ENCODE results near the gene VASH2.

The VASH2 gene

DNA sequence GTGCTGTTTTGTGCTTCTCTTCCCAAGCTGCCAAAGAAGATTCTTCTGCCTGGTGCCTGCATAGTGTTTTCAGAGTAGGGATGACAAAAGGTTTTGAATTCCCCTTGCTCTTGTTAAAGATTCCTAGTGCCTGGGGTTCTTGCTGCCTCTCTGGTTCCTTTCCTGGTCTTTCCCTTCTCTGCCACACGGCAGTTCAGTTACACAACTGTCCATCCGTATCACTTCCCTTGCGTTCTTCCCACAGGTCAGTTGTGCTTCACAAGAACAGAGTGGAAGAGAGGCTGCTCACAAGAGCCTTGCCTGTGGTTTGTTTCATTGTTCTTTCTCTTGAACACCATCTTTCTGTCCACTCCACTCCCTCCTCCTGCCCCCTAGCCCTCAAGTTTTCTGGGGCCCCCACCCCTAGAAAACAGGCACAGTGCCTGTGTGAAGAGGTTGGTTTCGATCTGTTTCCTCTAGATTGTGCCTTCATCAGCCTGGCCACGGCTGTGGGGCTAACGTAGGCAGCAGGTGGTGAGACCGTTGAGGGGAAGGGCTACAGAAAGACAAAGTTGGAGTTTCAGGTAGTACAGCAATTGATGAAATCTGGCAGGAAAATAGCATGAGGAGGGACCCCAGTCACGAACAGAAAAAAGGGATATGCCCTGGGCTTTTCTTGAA, 5.8 kb downstream of the VASH2 start:
- no peak overlapping the region for H3K4me3 ChIP-seq (replicated peaks in 1 of 2; ENCODE audit: low read depth in 2 of 2, low read length in 2 of 2)
- TF ChIP-seq, protein P1, sequence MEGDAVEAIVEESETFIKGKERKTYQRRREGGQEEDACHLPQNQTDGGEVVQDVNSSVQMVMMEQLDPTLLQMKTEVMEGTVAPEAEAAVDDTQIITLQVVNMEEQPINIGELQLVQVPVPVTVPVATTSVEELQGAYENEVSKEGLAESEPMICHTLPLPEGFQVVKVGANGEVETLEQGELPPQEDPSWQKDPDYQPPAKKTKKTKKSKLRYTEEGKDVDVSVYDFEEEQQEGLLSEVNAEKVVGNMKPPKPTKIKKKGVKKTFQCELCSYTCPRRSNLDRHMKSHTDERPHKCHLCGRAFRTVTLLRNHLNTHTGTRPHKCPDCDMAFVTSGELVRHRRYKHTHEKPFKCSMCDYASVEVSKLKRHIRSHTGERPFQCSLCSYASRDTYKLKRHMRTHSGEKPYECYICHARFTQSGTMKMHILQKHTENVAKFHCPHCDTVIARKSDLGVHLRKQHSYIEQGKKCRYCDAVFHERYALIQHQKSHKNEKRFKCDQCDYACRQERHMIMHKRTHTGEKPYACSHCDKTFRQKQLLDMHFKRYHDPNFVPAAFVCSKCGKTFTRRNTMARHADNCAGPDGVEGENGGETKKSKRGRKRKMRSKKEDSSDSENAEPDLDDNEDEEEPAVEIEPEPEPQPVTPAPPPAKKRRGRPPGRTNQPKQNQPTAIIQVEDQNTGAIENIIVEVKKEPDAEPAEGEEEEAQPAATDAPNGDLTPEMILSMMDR (IDR thresholded peaks at IDR 0.05; ENCODE audit: low read depth, low read length) = no peak
- no peak for DNase-seq (ENCODE audit: low read depth in 2 of 2)

DNA sequence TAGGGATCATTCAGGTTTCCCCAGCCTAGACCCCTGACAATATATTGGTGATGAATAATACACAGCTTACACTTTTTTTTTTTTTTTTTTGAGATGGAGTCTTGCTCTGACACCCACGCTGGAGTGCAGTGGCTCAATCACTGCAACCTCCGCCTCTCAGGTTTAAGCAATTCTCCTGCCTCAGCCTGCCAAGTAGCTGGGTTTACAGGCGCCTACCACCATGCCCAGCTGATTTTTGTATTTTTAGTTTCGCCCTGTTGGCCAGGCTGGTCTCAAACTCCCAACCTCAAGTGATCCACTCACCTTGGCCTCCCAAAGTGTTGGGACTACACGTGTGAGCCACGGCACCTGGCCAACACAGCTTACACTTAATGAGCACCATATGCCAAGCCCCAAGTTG, 7.2 kb downstream of the VASH2 start:
- no peak overlapping the region for H3K4me3 ChIP-seq (replicated peaks in 1 of 2; ENCODE audit: low read depth in 2 of 2, low read length in 2 of 2)
- DNase-seq (ENCODE audit: low read depth in 2 of 2) = no peak
- TF ChIP-seq, protein P1 (IDR thresholded peaks at IDR 0.05; ENCODE audit: low read depth, low read length) = no peak

DNA sequence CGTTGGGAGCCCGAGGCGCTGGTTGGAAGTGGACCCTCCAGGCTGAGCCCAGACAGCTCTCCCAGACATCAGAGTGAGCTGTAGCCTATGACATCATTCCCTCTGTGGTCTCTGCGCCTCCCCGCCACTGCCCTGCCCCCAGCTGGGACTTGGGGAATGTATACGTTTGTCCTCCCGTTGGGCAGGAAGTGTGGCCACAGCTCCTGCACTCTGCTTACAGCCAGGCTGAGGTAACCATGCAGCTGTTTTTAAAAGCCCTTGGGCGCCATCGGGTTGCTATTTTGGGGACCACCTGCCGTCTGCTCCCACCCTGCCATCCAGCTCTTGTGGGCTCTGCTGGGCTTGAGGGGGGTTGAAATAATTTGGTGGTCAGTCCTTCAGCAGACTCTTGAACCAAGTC, 7.8 kb downstream of the VASH2 start:
- no peak overlapping the region for H3K4me3 ChIP-seq (replicated peaks in 1 of 2; ENCODE audit: low read depth in 2 of 2, low read length in 2 of 2)
- DNase-seq (ENCODE audit: low read depth in 2 of 2) = peak in 1 of 2 donors; percentile 65
- TF ChIP-seq, protein P1 (IDR thresholded peaks at IDR 0.05; ENCODE audit: low read depth, low read length) = no peak

DNA sequence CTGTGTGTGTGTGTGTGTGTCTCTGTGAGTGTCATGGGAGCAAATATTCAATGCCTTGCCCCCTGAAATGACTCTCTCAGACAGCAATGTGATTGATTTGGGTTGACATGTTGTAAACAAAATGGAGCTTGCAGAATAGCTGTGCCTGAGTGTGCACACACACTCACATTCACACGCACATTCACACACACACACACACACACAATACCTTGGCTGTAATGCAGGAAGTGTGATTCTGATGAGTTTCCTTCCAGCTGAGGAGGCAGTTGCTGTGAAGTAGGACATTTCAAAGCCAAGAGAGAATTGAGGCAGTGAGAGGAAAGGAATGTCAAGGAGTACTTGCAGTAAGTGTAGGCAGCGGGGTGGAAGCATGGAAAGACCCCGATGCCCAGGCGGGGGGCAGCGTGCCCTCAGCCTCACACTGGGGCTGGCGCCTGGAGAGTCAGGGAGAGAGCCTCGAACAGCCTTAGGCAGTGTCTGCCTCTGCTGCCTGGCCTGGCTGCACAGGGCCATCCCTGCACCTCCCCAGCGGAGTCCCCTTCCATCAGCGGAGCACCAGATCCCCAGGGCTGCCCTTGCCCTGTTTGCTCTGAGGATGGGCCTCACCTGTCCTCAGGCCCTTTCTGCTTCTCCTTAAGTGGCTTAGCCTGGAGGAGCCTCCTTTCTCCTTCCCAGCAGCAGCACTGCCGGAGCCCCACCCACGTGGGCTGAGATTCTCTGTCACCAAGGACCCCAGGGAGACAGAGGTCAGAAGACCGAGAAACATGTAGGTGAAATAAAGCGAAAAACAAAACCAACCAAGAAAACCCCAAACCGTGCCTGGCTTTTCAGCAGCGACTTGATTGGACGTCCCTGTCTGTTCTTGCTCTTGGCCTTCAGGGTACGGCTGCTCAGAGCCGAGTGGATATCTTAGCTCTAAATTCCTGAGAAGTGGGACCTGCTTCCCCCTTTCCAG, 9.2 kb downstream of the VASH2 start:
- TF ChIP-seq, protein P1 (IDR thresholded peaks at IDR 0.05; ENCODE audit: low read depth, low read length) = no peak
- DNase-seq (ENCODE audit: low read depth in 2 of 2) = no peak
- no peak overlapping the region for H3K4me3 ChIP-seq (replicated peaks in 1 of 2; ENCODE audit: low read depth in 2 of 2, low read length in 2 of 2)

DNA sequence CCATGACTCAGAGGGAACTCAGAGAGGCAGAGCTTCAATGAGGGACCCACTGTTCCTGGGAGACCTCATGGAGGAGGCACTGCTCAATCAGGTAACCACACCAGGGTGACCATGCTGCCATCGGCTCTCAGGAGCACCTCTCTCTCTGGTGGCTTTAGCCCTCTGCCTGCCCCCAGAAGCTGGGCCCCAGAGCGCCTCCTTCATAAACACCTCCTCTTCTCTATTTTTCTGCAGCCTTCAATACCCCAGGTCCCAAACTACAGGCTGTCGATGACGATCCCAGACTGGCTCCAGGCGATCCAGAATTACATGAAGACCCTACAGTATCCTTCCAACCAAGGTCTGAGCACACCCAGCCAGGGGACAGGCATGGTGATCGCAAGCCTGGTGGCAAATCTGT, 10.6 kb downstream of the VASH2 start:
- DNase-seq (ENCODE audit: low read depth in 2 of 2) = no peak
- TF ChIP-seq, protein P1 (IDR thresholded peaks at IDR 0.05; ENCODE audit: low read depth, low read length) = no peak

DNA sequence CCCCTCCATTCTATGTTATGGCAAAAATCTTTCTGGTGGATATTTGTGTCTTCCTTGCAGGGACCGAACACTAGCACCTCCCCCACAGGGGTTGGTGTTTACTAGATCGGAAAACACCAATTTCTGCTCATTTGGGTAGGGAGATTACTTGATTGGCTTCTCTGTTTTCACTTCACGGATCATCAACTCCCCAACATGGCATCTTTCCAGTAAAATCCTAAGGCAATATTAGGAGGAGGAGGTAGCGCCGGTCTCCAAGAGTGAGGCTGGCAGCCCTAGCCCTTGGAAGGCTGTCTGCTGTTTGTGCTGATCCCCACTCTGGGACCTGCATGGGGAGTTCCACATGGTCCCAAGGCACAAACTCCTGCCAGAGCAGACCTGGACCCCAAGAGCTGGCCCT, 12.2 kb downstream of the VASH2 start:
- DNase-seq (ENCODE audit: low read depth in 2 of 2) = no peak
- TF ChIP-seq, protein P1 (IDR thresholded peaks at IDR 0.05; ENCODE audit: low read depth, low read length) = no peak
- H3K4me3 ChIP-seq (replicated peaks in 1 of 2; ENCODE audit: low read depth in 2 of 2, low read length in 2 of 2) = no peak overlapping the region

More for the DNA sequence above, 10.6 kb downstream of the VASH2 start:
- no peak overlapping the region for H3K4me3 ChIP-seq (replicated peaks in 1 of 2; ENCODE audit: low read depth in 2 of 2, low read length in 2 of 2)

Measured in cardiac fibroblast (primary cell).